HL-60 (cell line): Measurements from ENCODE around the gene XRCC5.

Source experiments
- GABPA ChIP-seq: IDR thresholded peaks from 2 replicates; pipeline ENCODE4 v1.6.1; 2012; ENCODE audit warnings: low read depth
- POLR2AphosphoS5 ChIP-seq: IDR thresholded peaks from 2 replicates; pipeline ENCODE4 v1.6.1; 2012; ENCODE audit warnings: low read depth
- SPI1 ChIP-seq: IDR thresholded peaks from 2 replicates; pipeline ENCODE4 v1.6.1; 2012; ENCODE audit warnings: low read depth, mild to moderate bottlenecking, borderline replicate concordance
- TF ChIP-seq, protein P1 (sequence below): IDR thresholded peaks from one replicate; pipeline ENCODE4 v1.5.1; 2011; ENCODE audit warnings: low read length, control low read depth, inconsistent platforms; ENCODE audit not compliant: insufficient read depth
- TF ChIP-seq, protein P2 (sequence below): IDR thresholded peaks from 2 replicates; pipeline ENCODE4 v1.6.1; 2012; ENCODE audit warnings: low read depth; ENCODE audit not compliant: insufficient replicate concordance

DNA sequence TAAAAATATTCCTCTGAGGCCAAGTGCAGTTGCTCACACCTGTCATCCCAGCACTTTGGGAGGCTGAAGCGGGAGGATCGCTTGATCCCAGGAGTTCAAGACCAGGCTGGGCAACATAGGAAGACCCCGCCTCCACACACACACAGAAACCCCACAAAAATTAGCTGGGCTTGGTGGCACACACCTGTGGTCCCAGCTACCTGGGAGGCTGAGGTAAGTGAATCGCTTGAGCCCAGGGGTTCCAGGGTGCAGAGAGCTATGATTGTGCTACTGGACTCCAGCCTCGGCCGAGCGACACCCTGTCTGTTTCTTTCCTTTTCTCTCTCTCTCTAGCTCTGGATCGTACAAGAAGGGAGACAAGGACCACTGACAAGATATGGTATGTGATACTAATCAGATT, 1.8 kb upstream of the XRCC5 start:
- TF ChIP-seq POLR2AphosphoS5: no peak
- TF ChIP-seq, protein P1, sequence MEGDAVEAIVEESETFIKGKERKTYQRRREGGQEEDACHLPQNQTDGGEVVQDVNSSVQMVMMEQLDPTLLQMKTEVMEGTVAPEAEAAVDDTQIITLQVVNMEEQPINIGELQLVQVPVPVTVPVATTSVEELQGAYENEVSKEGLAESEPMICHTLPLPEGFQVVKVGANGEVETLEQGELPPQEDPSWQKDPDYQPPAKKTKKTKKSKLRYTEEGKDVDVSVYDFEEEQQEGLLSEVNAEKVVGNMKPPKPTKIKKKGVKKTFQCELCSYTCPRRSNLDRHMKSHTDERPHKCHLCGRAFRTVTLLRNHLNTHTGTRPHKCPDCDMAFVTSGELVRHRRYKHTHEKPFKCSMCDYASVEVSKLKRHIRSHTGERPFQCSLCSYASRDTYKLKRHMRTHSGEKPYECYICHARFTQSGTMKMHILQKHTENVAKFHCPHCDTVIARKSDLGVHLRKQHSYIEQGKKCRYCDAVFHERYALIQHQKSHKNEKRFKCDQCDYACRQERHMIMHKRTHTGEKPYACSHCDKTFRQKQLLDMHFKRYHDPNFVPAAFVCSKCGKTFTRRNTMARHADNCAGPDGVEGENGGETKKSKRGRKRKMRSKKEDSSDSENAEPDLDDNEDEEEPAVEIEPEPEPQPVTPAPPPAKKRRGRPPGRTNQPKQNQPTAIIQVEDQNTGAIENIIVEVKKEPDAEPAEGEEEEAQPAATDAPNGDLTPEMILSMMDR: no peak
- TF ChIP-seq, protein P2, sequence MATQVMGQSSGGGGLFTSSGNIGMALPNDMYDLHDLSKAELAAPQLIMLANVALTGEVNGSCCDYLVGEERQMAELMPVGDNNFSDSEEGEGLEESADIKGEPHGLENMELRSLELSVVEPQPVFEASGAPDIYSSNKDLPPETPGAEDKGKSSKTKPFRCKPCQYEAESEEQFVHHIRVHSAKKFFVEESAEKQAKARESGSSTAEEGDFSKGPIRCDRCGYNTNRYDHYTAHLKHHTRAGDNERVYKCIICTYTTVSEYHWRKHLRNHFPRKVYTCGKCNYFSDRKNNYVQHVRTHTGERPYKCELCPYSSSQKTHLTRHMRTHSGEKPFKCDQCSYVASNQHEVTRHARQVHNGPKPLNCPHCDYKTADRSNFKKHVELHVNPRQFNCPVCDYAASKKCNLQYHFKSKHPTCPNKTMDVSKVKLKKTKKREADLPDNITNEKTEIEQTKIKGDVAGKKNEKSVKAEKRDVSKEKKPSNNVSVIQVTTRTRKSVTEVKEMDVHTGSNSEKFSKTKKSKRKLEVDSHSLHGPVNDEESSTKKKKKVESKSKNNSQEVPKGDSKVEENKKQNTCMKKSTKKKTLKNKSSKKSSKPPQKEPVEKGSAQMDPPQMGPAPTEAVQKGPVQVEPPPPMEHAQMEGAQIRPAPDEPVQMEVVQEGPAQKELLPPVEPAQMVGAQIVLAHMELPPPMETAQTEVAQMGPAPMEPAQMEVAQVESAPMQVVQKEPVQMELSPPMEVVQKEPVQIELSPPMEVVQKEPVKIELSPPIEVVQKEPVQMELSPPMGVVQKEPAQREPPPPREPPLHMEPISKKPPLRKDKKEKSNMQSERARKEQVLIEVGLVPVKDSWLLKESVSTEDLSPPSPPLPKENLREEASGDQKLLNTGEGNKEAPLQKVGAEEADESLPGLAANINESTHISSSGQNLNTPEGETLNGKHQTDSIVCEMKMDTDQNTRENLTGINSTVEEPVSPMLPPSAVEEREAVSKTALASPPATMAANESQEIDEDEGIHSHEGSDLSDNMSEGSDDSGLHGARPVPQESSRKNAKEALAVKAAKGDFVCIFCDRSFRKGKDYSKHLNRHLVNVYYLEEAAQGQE: no peak
- no peak for TF ChIP-seq SPI1
- no peak for TF ChIP-seq GABPA
